ENCODE data around the gene ST7. TPM values are rescaled to one million over a fixed set of nuclear protein-coding genes. Genes with fewer than 3 reads are reported as not detected.
"Not testable (repeated sequence)": the region's sequence is repeated elsewhere in the genome, so short reads cannot be mapped to it uniquely, and the experiment has no call there.

ST7 gene
- total RNA-seq, 2 experiments from 2014 or later = 5.9 to 9.2 TPM

DNA sequence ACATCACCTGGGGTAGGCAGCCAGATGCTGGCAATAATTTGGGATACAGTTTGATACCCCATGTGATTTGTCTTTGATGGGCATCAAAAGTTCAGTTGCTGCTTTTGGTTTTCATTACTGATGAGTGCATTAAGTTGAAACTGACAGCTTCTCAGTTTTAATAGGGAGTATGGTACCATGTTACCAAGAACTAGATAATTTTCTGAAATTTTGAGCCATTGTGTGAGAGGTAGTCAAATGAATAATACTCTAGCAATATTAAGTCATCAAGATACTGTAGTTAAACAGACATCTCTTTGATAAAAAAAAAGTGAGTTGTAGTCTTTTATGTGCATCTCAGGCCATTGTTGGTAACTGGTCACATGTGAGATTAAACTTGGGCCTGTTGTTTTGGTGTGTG is 71.5 kb downstream of the ST7 start:
- H3K4me1 Mint-ChIP-seq (ENCODE audit: low read depth) = peaks cover 18% of the 10 kb centered on the region
- no peak overlapping the region for H3K27ac Mint-ChIP-seq
- POLR2A ChIA-PET = interaction anchor here (1.3 kb wide), 1 partner anchor 13 kb away, joined by 3 read pairs; no protein-coding TSS in a partner anchor
- no peaks in the 10 kb centered on the region for H3K9me3 Mint-ChIP-seq
- H3K4me3 Mint-ChIP-seq = no peak overlapping the region
- TF ChIP-seq CTCF (IDR thresholded peaks at IDR 0.05) = no peak
- peak; percentile 34 for ATAC-seq
- H3K27me3 Mint-ChIP-seq = no peaks in the 10 kb centered on the region
- CTCF ChIA-PET = interaction anchor here (0.8 to 1.0 kb wide), 2 partner anchors 15 to 16 kb away, joined by 3 to 4 read pairs; no protein-coding TSS in a partner anchor
- intact Hi-C loops (cut with micrococcal nuclease) = loop anchor here (1.0 kb wide), 1 partner anchor 15 kb away; no protein-coding TSS in a partner anchor
- DNase-seq = no peak
- H3K36me3 Mint-ChIP-seq (ENCODE audit: low read depth) = no peaks in the 10 kb centered on the region

- no peaks in the 10 kb centered on the region for H3K36me3 Mint-ChIP-seq (ENCODE audit: low read depth)
- TF ChIP-seq CTCF (IDR thresholded peaks at IDR 0.05) = no peak
- intact Hi-C loops (cut with micrococcal nuclease) = loop anchor here (1.0 kb wide), 1 partner anchor 16 kb away; no protein-coding TSS in a partner anchor
- no peaks in the 10 kb centered on the region for H3K27me3 Mint-ChIP-seq
- ATAC-seq = no peak
- peaks cover 18% of the 10 kb centered on the region for H3K4me1 Mint-ChIP-seq (ENCODE audit: low read depth)
- ChIA-PET CTCF (interaction anchor here (1.0 kb wide), 1 partner anchor 17 kb away, joined by 4 read pairs; no protein-coding TSS in a partner anchor), POLR2A (interaction anchor here (1.3 kb wide), 1 partner anchor 14 kb away, joined by 3 read pairs; no protein-coding TSS in a partner anchor)
- H3K4me3 Mint-ChIP-seq = no peak overlapping the region
- no peak overlapping the region for H3K27ac Mint-ChIP-seq
- no peak for DNase-seq
- peaks cover 4% of the 10 kb centered on the region for H3K9me3 Mint-ChIP-seq
Observed at GRCh38 chr7:117025891-117026290, 72.6 kb downstream of the ST7 start.

DNA sequence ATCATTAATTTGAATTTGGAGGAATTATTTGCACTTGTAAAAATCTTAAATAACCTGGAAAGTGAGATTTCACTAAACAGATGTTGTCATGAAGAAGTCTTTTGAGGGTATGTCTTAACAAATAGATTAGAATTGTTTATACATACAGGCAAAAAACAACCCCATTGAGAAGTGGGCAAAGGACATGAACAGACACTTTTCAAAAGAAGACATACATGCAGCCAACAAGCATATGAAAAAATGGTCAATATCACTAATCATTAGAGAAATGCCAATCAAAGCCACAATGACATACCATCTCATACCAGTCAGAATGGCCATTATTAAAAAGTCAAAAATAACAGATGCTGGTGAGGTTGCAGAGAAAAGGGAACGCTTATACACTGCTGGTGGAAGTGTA is 77.0 kb downstream of the ST7 start:
- H3K4me3 Mint-ChIP-seq; H3K27ac Mint-ChIP-seq; DNase-seq; H3K27me3 Mint-ChIP-seq; intact Hi-C loops (cut with micrococcal nuclease); H3K9me3 Mint-ChIP-seq; H3K36me3 Mint-ChIP-seq (ENCODE audit: low read depth); H3K4me1 Mint-ChIP-seq (ENCODE audit: low read depth); CTCF ChIA-PET; ATAC-seq; POLR2A ChIA-PET: not testable (repeated sequence)

DNA sequence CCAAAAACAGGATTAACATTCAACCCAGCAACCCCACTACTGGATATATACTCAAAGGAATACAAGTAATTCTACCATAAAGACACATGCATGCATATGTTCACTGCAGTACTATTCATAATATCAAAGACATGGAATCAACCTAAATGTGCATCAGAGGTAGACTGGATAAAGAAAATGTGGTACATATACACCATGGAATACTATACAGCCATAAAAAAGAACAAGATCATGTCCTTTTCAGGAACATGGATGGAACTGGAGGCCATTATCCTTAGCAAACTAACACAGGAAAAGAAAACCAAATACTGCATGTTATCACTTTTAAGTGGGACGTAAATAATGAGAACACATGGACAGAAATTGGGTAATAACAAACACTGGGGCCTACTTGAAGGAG is 77.5 kb downstream of the ST7 start:
- H3K27me3 Mint-ChIP-seq; DNase-seq; ATAC-seq; H3K4me3 Mint-ChIP-seq; H3K27ac Mint-ChIP-seq; CTCF ChIA-PET; intact Hi-C loops (cut with micrococcal nuclease); POLR2A ChIA-PET; H3K36me3 Mint-ChIP-seq (ENCODE audit: low read depth); H3K4me1 Mint-ChIP-seq (ENCODE audit: low read depth); H3K9me3 Mint-ChIP-seq: not testable (repeated sequence)

DNA sequence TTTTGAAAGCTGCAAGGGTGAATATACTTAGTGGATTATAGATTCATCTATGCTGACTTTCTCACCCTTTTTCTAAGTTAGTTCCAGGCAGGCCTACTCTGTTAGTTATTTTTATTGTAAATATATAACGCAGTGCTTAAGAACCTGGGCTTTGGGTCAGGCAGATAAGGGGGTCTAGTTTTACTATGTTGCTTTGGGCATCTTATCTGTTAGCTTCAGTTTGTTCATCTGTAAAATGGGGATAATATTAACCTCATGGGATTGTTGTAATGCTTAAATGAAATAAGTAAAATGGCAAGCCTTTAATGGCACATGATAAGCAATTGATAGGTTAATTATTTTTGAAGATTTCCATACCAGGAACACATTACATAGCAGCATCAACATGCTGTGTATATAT is 79.5 kb downstream of the ST7 start:
- no peaks in the 10 kb centered on the region for H3K4me1 Mint-ChIP-seq (ENCODE audit: low read depth)
- CTCF ChIA-PET = interaction anchor here (0.7 kb wide), 1 partner anchor 68 kb away, joined by 3 read pairs; no protein-coding TSS in a partner anchor
- ATAC-seq = no peak

More for the DNA sequence above, 79.5 kb downstream of the ST7 start:
- intact Hi-C loops (cut with micrococcal nuclease) = no loop called here
- Mint-ChIP-seq H3K4me3 (no peak overlapping the region), H3K9me3 (peaks cover 6% of the 10 kb centered on the region), H3K36me3 (ENCODE audit: low read depth) (no peaks in the 10 kb centered on the region), H3K27ac (no peak overlapping the region), H3K27me3 (no peaks in the 10 kb centered on the region)
- no peak for DNase-seq
- no peak for TF ChIP-seq CTCF (IDR thresholded peaks at IDR 0.05)
- POLR2A ChIA-PET = no interaction called here
